GM21786 (cell line): ENCODE measurements around the gene TSPO2.

Source experiments
- ATAC-seq: cut with Tn5 transposase; IDR thresholded peaks from one replicate; pipeline ENCODE4 v1.9.1; 2021; ENCODE audit not compliant: unreplicated experiment

TSPO2 gene

DNA sequence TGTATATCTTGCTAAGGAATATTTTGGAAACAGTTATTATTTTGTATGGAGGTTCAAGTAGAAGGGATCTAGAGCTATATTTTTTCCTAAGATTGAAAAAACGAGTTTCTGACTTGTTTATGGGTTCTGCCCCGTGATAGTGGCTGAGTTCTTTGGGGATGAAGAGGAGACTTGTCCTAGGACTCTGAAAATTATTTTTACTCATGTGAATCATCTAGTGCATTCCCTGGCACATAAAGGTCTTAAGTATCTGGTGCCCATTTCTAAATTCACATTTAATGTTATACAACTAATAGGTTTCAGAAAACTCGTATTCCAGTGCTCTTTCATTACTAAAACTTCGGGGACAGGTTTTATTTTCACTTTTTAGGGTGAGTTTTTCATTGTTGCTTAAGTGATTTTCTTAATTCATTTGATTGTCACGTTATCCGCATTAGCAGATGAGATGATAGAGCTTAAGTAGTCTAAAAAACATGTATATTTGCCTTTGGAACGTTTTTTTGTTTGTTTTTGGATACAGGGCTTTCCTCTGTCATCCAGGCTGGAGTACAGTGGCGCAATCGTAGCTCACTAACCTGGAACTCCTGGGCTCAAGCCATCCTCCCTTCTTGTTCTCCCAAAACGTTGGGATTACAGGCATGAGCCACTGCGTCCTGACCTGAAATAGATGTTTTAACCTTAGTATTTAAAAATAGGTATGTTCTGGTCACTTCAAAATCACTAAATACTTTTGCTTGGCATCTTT is 32.6 kb downstream of the TSPO2 start:
- no peak for ATAC-seq

DNA sequence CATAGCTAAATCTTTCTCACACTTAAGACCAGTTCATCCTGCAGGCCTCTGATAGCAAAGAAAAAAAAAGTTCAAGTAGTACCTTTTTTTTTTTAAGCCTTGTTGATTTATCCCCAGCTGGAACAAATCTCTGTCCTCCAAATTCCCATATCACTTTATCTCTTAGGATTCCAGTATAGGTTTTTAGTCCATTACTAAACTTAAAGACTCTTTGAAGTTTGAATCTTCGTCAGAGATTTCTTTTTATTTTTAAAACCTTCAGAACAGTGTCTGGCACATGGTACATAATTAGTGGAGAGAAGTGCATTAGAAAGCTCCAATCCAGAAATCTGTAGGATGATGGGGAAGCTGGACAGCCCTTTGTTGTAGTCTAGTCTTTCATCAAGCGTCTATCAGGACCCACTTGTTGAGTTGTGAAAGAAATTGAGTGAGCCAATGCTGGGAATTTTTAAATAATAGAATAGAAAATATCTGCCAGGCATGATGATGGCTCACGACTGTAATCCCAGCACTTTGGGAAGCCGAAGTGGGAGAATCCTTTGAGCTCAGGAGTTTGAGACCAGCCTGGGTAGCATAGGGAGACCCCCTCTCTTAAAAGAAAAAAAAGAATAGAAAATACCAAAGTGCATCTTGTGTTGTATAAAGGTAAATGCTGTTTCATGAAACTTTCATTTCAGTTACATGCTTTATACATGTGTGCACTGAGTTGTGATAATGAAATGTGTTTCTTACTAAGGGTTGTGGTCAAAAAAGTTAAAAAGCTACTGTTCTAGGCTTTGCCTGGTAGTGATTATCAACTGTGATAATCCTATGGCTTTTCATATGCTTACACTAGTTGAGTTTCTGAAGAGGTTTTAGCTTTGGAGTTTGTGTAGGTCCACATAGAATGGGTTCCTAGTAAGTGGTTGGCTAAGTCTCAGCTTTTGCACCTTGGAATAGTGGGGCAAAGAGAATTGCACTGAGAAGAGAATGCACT is 33.7 kb downstream of the TSPO2 start:
- ATAC-seq, result no peak

DNA sequence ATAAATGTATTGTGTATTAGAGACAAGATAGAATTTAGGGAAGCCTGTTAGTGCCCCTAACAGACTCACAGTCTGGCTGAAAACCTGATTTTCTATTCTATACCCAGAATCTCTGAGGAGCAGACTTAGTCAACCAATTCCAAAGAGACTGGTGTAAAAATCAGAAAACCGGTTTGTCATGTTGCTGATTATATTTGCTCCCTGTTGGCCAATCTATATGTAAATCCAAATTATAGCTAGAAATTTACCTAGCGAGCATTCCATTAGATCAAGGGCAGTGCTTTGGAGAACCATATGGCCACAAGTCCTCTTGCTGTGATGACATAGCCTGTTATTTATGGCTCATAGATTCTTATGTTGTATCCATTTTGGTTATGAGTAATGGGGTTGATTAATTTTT is 35.3 kb downstream of the TSPO2 start:
- ATAC-seq, result no peak

DNA sequence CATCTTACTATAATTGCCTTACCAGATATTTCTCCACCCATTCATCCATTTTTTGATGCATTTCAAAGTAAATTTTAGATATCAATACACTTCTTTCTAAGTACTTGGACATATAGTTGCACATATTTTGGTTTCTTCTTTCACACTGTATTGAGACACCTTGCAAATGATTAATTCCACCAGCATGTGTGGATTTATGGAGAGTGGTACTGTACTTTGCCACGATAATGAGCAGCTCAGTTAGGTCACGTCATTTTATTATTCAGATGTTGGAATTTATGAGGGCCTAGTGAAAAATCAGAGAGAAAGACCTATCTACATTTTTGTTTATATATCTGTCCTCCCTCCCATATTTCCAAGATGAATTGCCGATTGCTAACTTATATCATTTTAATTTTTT is 35.8 kb downstream of the TSPO2 start:
- ATAC-seq, result no peak

DNA sequence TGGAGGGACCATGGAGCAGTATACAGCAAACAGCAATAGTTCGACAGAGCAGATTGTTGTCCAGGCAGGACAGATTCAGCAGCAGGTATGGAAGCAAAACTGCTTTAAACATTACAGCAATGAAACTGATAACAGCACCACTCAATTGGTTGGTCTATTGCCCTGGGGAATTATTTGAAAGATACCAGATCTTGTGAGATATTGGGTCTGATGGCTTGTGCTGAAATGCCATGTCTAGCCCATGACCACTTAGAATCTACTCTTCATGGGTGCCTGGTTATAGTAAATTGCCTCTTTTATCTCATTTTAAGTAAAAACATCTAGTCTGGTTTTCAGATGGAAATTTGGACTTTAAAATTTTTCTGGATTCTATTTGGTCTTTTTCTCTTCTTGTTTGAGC is 36.8 kb downstream of the TSPO2 start:
- ATAC-seq, result no peak

DNA sequence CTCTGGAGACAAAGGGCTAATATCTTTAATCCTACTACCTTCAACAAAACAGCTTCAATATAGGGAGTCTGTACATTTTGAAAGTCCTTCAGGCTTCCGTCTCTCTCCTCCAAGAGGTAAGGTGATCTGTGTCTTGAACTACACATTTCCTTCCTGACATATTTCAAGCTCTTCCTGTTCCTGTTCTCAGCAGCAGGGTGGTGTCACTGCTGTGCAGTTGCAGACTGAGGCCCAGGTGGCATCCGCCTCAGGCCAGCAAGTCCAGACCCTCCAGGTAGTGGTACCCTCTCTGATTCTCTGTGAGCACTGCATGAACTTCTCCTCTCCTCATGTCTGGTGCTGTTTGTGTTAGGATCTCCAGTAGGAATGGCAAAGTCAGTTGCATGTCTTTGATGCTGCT is 38.4 kb downstream of the TSPO2 start:
- ATAC-seq, result no peak

DNA sequence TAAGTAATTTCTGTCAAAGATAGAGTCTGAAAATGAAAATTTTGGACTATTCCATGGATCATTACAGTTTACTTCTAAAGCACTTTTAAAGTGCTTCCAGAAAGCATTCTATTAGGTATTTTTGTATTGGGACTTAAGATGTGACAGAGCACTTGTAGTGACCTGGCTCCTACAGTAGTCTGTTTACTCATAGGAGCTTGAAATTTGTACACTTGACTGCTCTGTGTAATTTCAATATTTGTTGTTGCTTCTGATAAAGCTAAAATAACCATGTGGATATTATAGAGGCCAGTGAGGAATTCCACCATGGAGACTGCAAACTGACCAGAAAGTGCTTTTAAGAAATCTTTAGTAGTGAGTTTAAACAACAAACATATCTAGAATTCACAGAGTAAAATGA is 40.8 kb downstream of the TSPO2 start:
- no peak for ATAC-seq

DNA sequence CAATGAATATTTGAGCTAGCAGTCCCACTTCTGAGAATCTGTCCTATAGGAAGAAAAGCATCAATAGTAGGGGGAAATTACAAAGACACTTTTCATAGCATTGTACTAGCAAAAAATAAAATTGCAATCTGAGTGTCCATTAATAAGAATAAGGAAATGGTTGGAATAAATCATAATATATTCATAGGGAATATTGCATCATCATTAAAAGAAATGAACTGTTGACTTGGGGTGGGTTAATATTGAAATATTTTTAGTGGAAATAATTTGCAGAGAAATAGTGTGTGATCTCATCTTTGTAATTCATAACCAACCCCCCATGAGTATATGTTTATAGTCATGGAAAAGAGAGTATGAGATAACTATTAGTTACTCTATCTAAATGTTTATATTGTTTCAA is 42.9 kb downstream of the TSPO2 start:
- ATAC-seq, result no peak

DNA sequence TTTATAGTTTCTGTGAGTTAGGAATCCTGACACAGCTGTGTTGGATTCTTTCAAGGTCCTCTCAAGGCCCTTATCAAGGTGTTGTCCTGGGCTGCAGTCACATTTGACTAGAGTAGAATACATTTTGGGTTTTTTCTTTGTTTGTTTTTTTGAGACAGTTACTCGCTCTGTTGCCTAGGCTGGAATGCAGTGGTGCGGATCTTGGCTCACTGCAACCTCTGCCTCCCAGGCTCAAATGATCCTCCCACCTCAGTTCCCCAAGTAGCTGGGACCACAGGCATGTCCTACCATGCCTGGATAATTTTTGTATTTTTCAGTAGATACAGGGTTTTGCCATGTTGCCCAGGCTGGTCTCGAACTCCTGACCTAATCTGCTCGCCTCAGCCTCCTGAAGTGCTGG is 46.2 kb downstream of the TSPO2 start:
- no peak for ATAC-seq

DNA sequence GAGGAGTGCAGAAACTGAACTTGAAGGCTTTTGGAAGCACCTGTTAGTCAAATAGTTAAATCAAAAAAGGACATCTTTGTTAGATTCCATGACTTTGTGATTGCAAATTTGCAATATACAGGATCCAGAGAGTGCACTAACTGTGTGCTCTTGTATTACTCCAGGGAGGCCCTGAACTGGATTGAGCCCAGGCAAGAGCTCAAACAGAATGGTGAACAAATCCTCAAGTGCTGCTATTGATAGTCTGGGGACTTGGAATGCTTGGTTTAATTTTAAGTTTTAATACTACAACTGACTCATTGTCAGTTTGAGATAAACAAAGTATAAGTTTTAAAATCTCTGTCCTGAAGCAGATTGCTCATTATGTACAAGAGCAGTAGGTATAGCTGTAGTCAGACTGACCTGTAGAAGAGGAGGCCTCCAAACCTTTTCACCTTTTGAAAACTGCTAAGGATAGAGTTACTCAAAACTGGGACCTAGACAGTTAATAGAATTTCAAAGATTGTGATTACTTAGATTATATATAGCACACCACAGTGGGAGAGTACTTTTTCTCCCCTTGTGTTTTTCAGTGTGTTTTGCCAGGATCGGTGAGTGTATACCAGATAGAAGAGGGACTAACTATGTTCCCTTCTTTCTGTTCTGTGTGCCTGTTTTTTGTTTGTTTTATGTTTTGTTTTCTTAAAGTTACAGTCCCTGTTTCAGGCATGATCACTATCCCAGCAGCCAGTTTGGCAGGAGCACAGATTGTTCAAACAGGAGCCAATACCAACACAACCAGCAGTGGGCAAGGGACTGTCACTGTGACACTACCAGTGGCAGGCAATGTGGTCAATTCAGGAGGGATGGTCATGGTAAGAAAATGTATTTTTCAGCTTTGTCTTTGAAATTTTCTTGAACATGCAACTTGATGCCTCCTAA is 48.8 kb downstream of the TSPO2 start:
- ATAC-seq, result no peak

DNA sequence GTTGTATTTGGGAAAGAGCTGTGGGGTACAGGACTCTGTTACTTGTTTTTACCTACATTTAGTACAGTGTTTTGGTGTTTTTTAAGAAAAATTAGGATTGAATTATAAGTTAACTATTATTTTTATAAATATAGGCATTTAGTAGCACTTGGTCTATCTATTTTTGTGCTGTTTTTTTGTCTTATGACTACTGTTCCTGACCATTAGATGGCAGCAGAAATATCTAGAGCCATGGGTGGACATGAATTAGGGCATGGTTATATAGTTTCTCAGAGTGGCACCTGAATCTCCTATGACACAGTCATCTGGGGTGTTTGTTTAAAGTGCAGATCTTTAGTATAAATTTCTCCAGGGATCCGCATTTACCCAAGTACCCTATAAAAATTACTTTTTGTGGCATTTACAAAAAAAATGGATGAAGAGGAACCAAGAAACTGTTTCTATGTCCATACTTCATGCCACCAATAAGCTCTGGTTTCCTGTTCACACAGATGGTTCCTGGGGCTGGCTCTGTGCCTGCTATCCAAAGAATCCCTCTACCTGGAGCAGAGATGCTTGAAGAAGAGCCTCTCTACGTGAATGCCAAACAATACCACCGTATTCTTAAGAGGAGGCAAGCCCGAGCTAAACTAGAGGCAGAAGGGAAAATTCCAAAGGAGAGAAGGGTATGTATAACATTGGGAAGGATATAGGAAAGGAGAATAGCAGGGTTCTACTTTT is 50.3 kb downstream of the TSPO2 start:
- ATAC-seq, result no peak

DNA sequence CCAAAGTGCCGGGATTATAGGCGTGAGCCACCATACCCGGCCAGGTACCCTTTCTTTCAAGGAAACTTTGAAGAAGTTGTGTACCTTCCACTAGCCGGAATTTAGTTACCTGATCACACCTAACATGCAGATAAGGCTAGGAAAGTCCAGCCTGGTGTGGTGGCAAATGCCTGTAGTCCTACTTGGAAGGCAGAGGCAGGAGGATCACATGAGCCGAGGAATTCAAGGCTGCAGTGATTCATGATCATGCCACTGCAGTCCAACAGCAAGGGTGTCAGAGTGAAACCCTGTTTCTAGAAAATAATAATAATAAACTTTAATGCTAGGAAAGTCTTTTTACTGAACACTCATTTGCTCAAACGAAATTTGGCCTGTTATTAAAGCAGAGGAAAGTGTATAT is 51.5 kb downstream of the TSPO2 start:
- no peak for ATAC-seq
